Gastrocnemius medialis (tissue), 4 donors: ENCODE data around the gene ANKRD24.

Source experiments
- POLR2A ChIP-seq, 2 donors: fragments of 450-650 bp; IDR thresholded peaks; one replicate each; pipeline ENCODE4 v1.6.1; 2017; ENCODE audit warnings: antibody characterized with exemption in 2 of 2, mild to moderate bottlenecking in 2 of 2, moderate library complexity in 2 of 2
- TF ChIP-seq, protein P1 (sequence below), 5 experiments: fragments of 450-650 bp in 3 of 5; fragments of 200-600 bp in 2 of 5; sonication (generic) in 2 of 5; IDR thresholded peaks in 4 of 5; conservative IDR thresholded peaks in 1 of 5; 1 replicate in 4 of 5; 2 replicates in 1 of 5; pipeline ENCODE4 v1.5.1; 2016 to 2019; ENCODE audit warnings: antibody characterized with exemption in 5 of 5, mild to moderate bottlenecking in 3 of 5, moderate library complexity in 3 of 5

DNA sequence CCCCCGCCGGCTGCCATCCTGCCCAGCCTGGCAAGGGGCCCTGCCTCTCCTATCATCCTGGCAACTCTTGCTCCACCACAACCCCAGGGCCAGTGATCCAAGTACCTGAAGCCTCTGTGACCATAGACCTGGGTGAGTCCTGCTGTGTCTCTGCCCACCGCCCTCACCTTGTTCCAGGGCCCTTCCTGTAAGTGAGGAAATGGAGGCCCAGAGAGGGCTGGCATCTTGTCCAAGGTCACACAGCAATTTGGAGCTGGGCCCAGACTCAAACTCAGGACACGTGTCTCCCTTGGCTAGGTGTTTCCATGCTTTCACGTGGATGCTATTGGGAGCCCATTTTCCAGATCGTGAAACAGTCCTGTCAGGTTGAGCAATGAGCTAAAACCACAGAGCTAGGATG is 25.3 kb upstream of the ANKRD24 start:
- TF ChIP-seq, protein P1, sequence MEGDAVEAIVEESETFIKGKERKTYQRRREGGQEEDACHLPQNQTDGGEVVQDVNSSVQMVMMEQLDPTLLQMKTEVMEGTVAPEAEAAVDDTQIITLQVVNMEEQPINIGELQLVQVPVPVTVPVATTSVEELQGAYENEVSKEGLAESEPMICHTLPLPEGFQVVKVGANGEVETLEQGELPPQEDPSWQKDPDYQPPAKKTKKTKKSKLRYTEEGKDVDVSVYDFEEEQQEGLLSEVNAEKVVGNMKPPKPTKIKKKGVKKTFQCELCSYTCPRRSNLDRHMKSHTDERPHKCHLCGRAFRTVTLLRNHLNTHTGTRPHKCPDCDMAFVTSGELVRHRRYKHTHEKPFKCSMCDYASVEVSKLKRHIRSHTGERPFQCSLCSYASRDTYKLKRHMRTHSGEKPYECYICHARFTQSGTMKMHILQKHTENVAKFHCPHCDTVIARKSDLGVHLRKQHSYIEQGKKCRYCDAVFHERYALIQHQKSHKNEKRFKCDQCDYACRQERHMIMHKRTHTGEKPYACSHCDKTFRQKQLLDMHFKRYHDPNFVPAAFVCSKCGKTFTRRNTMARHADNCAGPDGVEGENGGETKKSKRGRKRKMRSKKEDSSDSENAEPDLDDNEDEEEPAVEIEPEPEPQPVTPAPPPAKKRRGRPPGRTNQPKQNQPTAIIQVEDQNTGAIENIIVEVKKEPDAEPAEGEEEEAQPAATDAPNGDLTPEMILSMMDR (IDR thresholded peaks at IDR 0.05 in 4 of 5, conservative IDR thresholded peaks at IDR 0.05 in 1 of 5), result no peak
- no peak for TF ChIP-seq POLR2A (IDR thresholded peaks at IDR 0.05)
